ENCODE data around the gene SRSF12. TPM values are rescaled to one million over a fixed set of nuclear protein-coding genes. Genes with fewer than 3 reads are reported as not detected.

The SRSF12 gene
- total and polyA plus RNA-seq, 2 donors from 2014 or later: 1.0 to 2.3 TPM

DNA sequence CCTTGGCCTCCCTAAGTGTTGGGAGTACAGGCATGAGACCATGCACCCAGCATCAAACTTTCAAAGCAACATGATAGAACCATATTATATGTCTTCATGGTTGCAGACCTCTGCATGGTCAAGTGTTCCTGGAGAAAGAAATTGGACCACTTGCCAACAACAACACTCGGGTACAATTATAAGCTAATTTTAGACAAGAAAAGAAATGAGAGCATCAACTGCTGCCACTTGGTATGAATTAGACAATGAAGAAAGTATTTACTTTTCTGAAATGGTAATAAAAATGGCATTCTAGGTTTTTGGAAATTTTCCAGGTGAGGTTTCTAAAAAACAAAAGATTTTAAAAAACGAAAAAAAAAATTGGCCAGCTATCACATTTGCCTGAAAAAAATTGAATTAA is 20.3 kb upstream of the SRSF12 start:
- no peaks in the 10 kb centered on the region for H3K27me3 ChIP-seq (ENCODE audit: control insufficient read depth, insufficient read depth, low read length)
- H3K4me1 ChIP-seq (ENCODE audit: control insufficient read depth in 2 of 3, insufficient read depth in 2 of 3, low read depth in 1 of 3, low read length in 3 of 3): no peaks in the 10 kb centered on the region
- intact Hi-C loops (cut with DNase I): loop anchor here (10.0 kb wide), 1 partner anchor 227 kb away; no protein-coding TSS in a partner anchor
- no peaks in the 10 kb centered on the region for H3K36me3 ChIP-seq (ENCODE audit: control insufficient read depth in 2 of 3, insufficient read depth in 3 of 3, low read length in 3 of 3)
- DNase-seq: no peak
- TF ChIP-seq CTCF (IDR thresholded peaks at IDR 0.05; ENCODE audit: borderline replicate concordance, extremely low read depth, insufficient read depth): no peak
- no peak for FAIRE-seq
- no peak overlapping the region for H3K27ac ChIP-seq (ENCODE audit: low read depth in 2 of 2, low read length in 2 of 2)
- no peaks in the 10 kb centered on the region for H3K9me3 ChIP-seq (ENCODE audit: control insufficient read depth in 2 of 3, insufficient read depth in 1 of 3, low read length in 3 of 3)
- no peak overlapping the region for H3K4me3 ChIP-seq (ENCODE audit: low read length in 3 of 3)
- H3K9ac ChIP-seq (ENCODE audit: low read length in 3 of 3): no peak overlapping the region

DNA sequence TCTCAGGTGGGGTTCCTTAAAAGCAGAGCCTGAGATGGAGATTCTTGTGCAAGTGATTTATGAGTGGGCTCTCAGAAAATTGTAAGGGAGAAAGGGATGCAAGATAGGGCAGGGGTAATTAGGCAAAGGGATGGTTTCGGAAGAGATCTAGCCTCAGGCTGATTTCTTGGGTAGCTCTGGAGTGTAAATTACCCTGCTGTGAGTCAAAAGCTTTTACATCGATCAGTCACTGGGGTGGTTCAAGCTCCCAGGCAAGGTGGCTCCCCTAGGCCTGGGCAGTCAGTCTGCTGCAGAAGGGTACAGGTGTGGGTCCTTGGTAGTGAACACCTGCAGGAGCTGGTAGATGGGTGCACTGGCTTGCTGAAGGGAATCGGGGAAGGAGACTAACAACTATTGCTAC is 16.9 kb upstream of the SRSF12 start:
- Histone ChIP-seq H3K4me1 (ENCODE audit: control insufficient read depth in 2 of 3, insufficient read depth in 2 of 3, low read depth in 1 of 3, low read length in 3 of 3) (no peaks in the 10 kb centered on the region), H3K9me3 (ENCODE audit: control insufficient read depth in 2 of 3, insufficient read depth in 1 of 3, low read length in 3 of 3) (no peaks in the 10 kb centered on the region), H3K27me3 (ENCODE audit: control insufficient read depth, insufficient read depth, low read length) (no peaks in the 10 kb centered on the region), H3K27ac (ENCODE audit: low read depth in 2 of 2, low read length in 2 of 2) (no peak overlapping the region), H3K9ac (ENCODE audit: low read length in 3 of 3) (no peak overlapping the region), H3K36me3 (ENCODE audit: control insufficient read depth in 2 of 3, insufficient read depth in 3 of 3, low read length in 3 of 3) (no peaks in the 10 kb centered on the region), H3K4me3 (ENCODE audit: low read length in 3 of 3) (no peak overlapping the region)
- DNase-seq (no peak), FAIRE-seq (no peak)
- TF ChIP-seq CTCF (IDR thresholded peaks at IDR 0.05; ENCODE audit: borderline replicate concordance, extremely low read depth, insufficient read depth): no peak
- intact Hi-C loops (cut with DNase I): loop anchor here (10.0 kb wide), 1 partner anchor 230 kb away; no protein-coding TSS in a partner anchor

- no peaks in the 10 kb centered on the region for H3K9me3 ChIP-seq (ENCODE audit: control insufficient read depth in 2 of 3, insufficient read depth in 1 of 3, low read length in 3 of 3)
- no peak overlapping the region for H3K9ac ChIP-seq (ENCODE audit: low read length in 3 of 3)
- no peaks in the 10 kb centered on the region for H3K4me1 ChIP-seq (ENCODE audit: control insufficient read depth in 2 of 3, insufficient read depth in 2 of 3, low read depth in 1 of 3, low read length in 3 of 3)
- H3K27ac ChIP-seq (ENCODE audit: low read depth in 2 of 2, low read length in 2 of 2): no peak overlapping the region
- TF ChIP-seq CTCF (IDR thresholded peaks at IDR 0.05; ENCODE audit: borderline replicate concordance, extremely low read depth, insufficient read depth): no peak
- H3K36me3 ChIP-seq (ENCODE audit: control insufficient read depth in 2 of 3, insufficient read depth in 3 of 3, low read length in 3 of 3): no peaks in the 10 kb centered on the region
- H3K27me3 ChIP-seq (ENCODE audit: control insufficient read depth, insufficient read depth, low read length): no peaks in the 10 kb centered on the region
- no peak overlapping the region for H3K4me3 ChIP-seq (ENCODE audit: low read length in 3 of 3)
- DNase-seq (no peak), FAIRE-seq (no peak)
- intact Hi-C loops (cut with DNase I): loop anchor here (10.0 kb wide), 1 partner anchor 231 kb away; no protein-coding TSS in a partner anchor
These were observed 16.1 kb upstream of the SRSF12 start for GRCh38 chr6:89133981-89134380.

- Histone ChIP-seq H3K36me3 (ENCODE audit: control insufficient read depth in 2 of 3, insufficient read depth in 3 of 3, low read length in 3 of 3) (no peaks in the 10 kb centered on the region), H3K4me1 (ENCODE audit: control insufficient read depth in 2 of 3, insufficient read depth in 2 of 3, low read depth in 1 of 3, low read length in 3 of 3) (no peaks in the 10 kb centered on the region), H3K27ac (ENCODE audit: low read depth in 2 of 2, low read length in 2 of 2) (no peak overlapping the region), H3K9me3 (ENCODE audit: control insufficient read depth in 2 of 3, insufficient read depth in 1 of 3, low read length in 3 of 3) (no peaks in the 10 kb centered on the region), H3K27me3 (ENCODE audit: control insufficient read depth, insufficient read depth, low read length) (no peaks in the 10 kb centered on the region), H3K4me3 (ENCODE audit: low read length in 3 of 3) (no peak overlapping the region), H3K9ac (ENCODE audit: low read length in 3 of 3) (no peak overlapping the region)
- TF ChIP-seq CTCF (IDR thresholded peaks at IDR 0.05; ENCODE audit: borderline replicate concordance, extremely low read depth, insufficient read depth): no peak
- DNase-seq (no peak), FAIRE-seq (no peak)
- intact Hi-C loops (cut with DNase I): loop anchor here (10.0 kb wide), 1 partner anchor 233 kb away; no protein-coding TSS in a partner anchor
These were observed 14.2 kb upstream of the SRSF12 start for GRCh38 chr6:89132057-89132456.
